ENCODE measurements around the gene ZSWIM6.

ZSWIM6 gene

DNA sequence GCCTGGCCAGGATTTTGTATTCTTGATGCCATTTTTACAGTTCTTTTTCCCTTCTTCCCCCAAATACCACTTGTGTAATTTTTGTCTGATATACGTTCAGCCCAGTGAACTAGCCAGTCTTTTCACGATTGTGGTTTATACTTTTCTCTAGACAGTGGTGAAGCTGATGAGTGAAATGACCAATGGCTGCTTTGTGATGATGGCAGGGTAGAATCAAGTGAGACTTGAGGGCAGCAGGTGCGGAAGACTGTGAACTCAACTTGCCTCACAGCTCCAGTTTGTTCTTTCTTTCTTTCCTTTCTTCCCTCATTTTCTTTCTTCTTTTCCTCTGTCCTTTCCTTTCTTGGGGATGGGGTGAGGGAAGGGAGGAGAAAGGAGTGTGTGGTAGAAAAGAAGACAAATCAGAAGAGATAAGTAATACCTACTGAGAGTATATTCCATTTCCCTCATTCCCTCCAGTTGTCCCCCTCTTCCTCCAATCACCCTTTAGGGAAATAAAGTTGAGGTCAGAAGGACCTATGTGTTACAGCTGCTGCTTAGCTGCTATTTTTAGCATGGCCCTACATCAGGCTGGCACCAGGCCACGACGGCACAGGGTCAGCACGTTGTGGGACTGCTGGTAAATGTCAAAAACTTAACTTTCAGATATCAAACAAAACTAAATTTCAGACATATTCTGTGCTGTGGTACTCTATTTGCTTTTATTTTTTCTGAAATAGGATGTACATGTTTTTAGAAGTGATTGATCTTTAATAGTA lies 12.3 kb downstream of the ZSWIM6 start:
- H3K9me3 ChIP-seq (ENCODE audit: control insufficient read depth, low read length) = no peaks in the 10 kb centered on the region
- no peak overlapping the region for H3K4me3 ChIP-seq (ENCODE audit: insufficient read depth, low read depth, low read length, poor library complexity, severe bottlenecking)
- no peak overlapping the region for H3K27ac ChIP-seq (ENCODE audit: insufficient read depth, low read length, poor library complexity, severe bottlenecking)
- no peaks in the 10 kb centered on the region for H3K27me3 ChIP-seq (replicated peaks; ENCODE audit: control insufficient read depth, insufficient read depth, low read length, poor library complexity, severe bottlenecking)
- no peak for DNase-seq
- no peaks in the 10 kb centered on the region for H3K4me1 ChIP-seq (ENCODE audit: control insufficient read depth, insufficient read depth, low read length, poor library complexity, severe bottlenecking)
- no peaks in the 10 kb centered on the region for H3K36me3 ChIP-seq (ENCODE audit: control insufficient read depth, insufficient read depth, low read length)

DNA sequence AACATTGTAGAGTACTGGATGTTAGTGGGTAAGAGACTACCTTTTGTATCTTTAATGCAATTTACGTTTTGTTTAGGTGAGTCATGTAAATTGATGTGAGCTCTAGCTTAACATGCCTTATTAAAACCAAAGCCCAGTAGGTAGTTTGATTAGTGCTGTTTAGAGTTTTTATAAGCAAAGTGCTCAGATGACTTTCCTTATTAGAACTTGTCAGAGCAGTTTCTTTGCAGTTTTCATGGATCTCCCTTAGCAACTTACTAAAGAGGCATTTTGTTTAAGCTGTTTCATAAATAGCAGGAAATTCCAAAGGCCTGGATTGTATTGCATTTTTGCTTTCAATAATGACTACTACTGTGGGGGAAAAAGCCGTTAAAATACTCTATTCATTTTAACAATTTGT lies 14.5 kb downstream of the ZSWIM6 start:
- Histone ChIP-seq H3K4me3 (ENCODE audit: insufficient read depth, low read depth, low read length, poor library complexity, severe bottlenecking) (no peak overlapping the region), H3K27me3 (replicated peaks; ENCODE audit: control insufficient read depth, insufficient read depth, low read length, poor library complexity, severe bottlenecking) (no peaks in the 10 kb centered on the region), H3K4me1 (ENCODE audit: control insufficient read depth, insufficient read depth, low read length, poor library complexity, severe bottlenecking) (no peaks in the 10 kb centered on the region), H3K27ac (ENCODE audit: insufficient read depth, low read length, poor library complexity, severe bottlenecking) (no peak overlapping the region), H3K36me3 (ENCODE audit: control insufficient read depth, insufficient read depth, low read length) (no peaks in the 10 kb centered on the region), H3K9me3 (ENCODE audit: control insufficient read depth, low read length) (no peaks in the 10 kb centered on the region)
- no peak for DNase-seq

DNA sequence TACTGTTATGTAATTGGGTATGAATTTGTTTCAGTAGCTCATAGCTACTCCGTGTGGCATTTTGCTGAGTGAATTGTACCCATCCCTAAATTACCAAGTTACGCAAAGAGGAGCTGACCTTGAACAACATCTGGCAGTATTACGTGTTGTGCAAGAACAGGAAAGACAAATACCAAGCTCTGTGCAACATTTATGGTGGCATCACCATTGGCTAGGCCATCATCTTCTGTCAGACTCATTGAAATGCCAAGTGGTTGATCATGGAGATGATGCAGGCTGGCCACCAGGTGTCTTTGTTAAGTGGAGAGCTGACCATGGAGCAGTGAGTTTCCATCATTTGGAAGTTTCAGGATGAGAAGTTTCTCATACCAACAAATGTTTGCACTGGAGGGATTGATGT lies 15.0 kb downstream of the ZSWIM6 start:
- Histone ChIP-seq H3K27ac (ENCODE audit: insufficient read depth, low read length, poor library complexity, severe bottlenecking) (no peak overlapping the region), H3K4me3 (ENCODE audit: insufficient read depth, low read depth, low read length, poor library complexity, severe bottlenecking) (no peak overlapping the region), H3K36me3 (ENCODE audit: control insufficient read depth, insufficient read depth, low read length) (no peaks in the 10 kb centered on the region), H3K27me3 (replicated peaks; ENCODE audit: control insufficient read depth, insufficient read depth, low read length, poor library complexity, severe bottlenecking) (no peaks in the 10 kb centered on the region), H3K9me3 (ENCODE audit: control insufficient read depth, low read length) (no peaks in the 10 kb centered on the region), H3K4me1 (ENCODE audit: control insufficient read depth, insufficient read depth, low read length, poor library complexity, severe bottlenecking) (no peaks in the 10 kb centered on the region)
- no peak for DNase-seq

DNA sequence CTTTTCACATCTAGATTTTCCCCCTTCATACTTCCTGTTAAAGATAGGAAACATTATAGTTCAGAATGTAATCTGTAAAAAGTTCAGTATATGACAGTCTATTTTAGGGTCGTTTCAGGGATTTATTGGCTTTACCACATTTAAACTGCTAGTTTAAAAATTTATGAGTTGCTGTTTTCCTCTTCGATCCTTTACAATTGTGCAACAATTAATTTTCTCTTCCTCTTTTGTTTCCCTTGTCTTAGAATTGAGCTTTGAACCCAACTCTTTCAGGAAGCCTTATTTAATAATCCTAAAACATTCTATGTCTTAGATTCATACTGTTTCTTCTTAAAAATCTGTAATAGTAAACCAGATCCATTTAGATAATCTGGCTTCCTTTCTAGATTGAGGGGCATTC lies 16.4 kb downstream of the ZSWIM6 start:
- H3K27ac ChIP-seq (ENCODE audit: insufficient read depth, low read length, poor library complexity, severe bottlenecking) = no peak overlapping the region
- H3K9me3 ChIP-seq (ENCODE audit: control insufficient read depth, low read length) = no peaks in the 10 kb centered on the region
- no peak overlapping the region for H3K4me3 ChIP-seq (ENCODE audit: insufficient read depth, low read depth, low read length, poor library complexity, severe bottlenecking)
- H3K27me3 ChIP-seq (replicated peaks; ENCODE audit: control insufficient read depth, insufficient read depth, low read length, poor library complexity, severe bottlenecking) = no peaks in the 10 kb centered on the region
- no peaks in the 10 kb centered on the region for H3K36me3 ChIP-seq (ENCODE audit: control insufficient read depth, insufficient read depth, low read length)
- no peak for DNase-seq
- no peaks in the 10 kb centered on the region for H3K4me1 ChIP-seq (ENCODE audit: control insufficient read depth, insufficient read depth, low read length, poor library complexity, severe bottlenecking)

DNA sequence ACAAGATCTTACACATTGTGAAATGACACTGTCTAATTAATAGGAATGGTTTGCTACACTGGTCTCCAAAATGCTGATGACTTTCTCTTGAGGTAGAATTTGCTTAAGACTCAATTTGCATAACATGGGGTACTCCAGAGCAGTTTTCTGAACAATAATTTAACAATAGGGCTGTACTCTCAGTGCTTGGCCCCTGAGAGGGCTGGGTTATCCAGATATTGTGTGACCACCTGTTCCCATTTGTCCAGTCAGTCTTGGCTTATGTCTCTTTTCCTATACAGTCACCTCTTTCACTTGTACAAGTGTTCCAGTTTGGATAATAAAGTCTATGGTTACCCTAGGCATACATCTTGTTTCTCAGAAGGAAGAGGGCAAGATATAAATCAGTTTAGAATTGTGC lies 17.9 kb downstream of the ZSWIM6 start:
- Histone ChIP-seq H3K4me3 (ENCODE audit: insufficient read depth, low read depth, low read length, poor library complexity, severe bottlenecking) (no peak overlapping the region), H3K27me3 (replicated peaks; ENCODE audit: control insufficient read depth, insufficient read depth, low read length, poor library complexity, severe bottlenecking) (no peaks in the 10 kb centered on the region), H3K36me3 (ENCODE audit: control insufficient read depth, insufficient read depth, low read length) (no peaks in the 10 kb centered on the region), H3K4me1 (ENCODE audit: control insufficient read depth, insufficient read depth, low read length, poor library complexity, severe bottlenecking) (no peaks in the 10 kb centered on the region), H3K9me3 (ENCODE audit: control insufficient read depth, low read length) (no peaks in the 10 kb centered on the region), H3K27ac (ENCODE audit: insufficient read depth, low read length, poor library complexity, severe bottlenecking) (no peak overlapping the region)
- no peak for DNase-seq

DNA sequence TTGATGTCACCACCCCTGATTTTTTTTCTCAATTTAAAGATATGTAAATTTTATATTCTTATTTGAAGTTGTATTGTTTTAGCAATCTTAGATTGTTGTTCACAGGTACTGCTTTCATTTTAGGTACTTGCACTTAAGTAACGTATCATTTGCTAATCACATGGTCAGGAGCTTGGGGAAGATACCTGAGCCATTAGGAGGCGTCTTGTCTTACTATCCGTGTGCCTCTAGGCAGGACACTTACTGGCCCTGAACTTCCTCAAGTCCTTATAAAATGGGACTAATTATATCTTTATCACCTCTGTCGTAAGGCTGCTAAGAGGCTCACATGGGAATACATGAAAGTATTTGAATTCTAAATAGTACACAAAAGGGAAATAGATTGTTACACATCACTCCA lies 18.5 kb downstream of the ZSWIM6 start:
- H3K9me3 ChIP-seq (ENCODE audit: control insufficient read depth, low read length) = no peaks in the 10 kb centered on the region
- no peaks in the 10 kb centered on the region for H3K4me1 ChIP-seq (ENCODE audit: control insufficient read depth, insufficient read depth, low read length, poor library complexity, severe bottlenecking)
- no peaks in the 10 kb centered on the region for H3K27me3 ChIP-seq (replicated peaks; ENCODE audit: control insufficient read depth, insufficient read depth, low read length, poor library complexity, severe bottlenecking)
- no peak for DNase-seq
- no peak overlapping the region for H3K4me3 ChIP-seq (ENCODE audit: insufficient read depth, low read depth, low read length, poor library complexity, severe bottlenecking)
- no peak overlapping the region for H3K27ac ChIP-seq (ENCODE audit: insufficient read depth, low read length, poor library complexity, severe bottlenecking)
- H3K36me3 ChIP-seq (ENCODE audit: control insufficient read depth, insufficient read depth, low read length) = no peaks in the 10 kb centered on the region

DNA sequence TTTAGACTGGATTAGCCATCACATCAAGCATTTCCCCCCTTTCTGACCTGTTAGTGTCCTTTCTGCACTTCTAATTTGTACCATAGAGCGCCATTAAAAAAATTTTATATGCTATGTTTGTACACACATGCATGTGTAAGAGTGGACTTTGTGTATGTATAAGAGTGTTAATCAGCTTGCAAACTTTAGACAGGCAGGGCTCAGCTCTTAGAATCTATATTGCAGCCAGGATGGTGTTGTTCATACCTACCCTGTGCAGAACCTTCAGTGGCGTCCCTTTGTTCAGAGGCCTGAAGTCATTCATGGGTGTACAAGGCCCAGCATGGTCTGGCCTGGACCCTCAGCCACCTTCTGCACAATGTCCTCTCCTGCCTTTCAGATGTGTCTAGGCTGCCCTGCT lies 19.7 kb downstream of the ZSWIM6 start:
- Histone ChIP-seq H3K4me1 (ENCODE audit: control insufficient read depth, insufficient read depth, low read length, poor library complexity, severe bottlenecking) (no peaks in the 10 kb centered on the region), H3K9me3 (ENCODE audit: control insufficient read depth, low read length) (no peaks in the 10 kb centered on the region), H3K27ac (ENCODE audit: insufficient read depth, low read length, poor library complexity, severe bottlenecking) (no peak overlapping the region), H3K36me3 (ENCODE audit: control insufficient read depth, insufficient read depth, low read length) (no peaks in the 10 kb centered on the region), H3K4me3 (ENCODE audit: insufficient read depth, low read depth, low read length, poor library complexity, severe bottlenecking) (no peak overlapping the region), H3K27me3 (replicated peaks; ENCODE audit: control insufficient read depth, insufficient read depth, low read length, poor library complexity, severe bottlenecking) (no peaks in the 10 kb centered on the region)
- DNase-seq = no peak

DNA sequence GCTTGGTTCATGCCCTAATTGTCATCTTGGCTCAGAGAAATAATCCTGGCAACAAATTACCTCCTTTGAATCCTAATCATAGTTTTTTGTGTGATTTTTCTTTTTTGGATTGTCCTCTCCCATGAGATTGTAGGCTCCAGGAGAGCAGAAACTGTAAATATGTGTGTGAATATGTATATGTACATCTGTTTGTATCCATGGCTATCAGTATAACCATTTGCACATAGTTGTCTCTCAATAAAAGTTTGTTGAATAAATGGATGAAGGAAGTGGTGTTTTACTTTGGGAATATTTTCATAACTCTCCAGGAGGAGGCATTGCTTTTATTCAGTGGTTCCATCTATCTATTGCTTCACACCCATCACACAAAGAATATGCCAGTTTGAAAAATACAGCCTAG lies 20.1 kb downstream of the ZSWIM6 start:
- no peak overlapping the region for H3K27ac ChIP-seq (ENCODE audit: insufficient read depth, low read length, poor library complexity, severe bottlenecking)
- no peaks in the 10 kb centered on the region for H3K36me3 ChIP-seq (ENCODE audit: control insufficient read depth, insufficient read depth, low read length)
- H3K4me3 ChIP-seq (ENCODE audit: insufficient read depth, low read depth, low read length, poor library complexity, severe bottlenecking) = no peak overlapping the region
- H3K9me3 ChIP-seq (ENCODE audit: control insufficient read depth, low read length) = no peaks in the 10 kb centered on the region
- H3K4me1 ChIP-seq (ENCODE audit: control insufficient read depth, insufficient read depth, low read length, poor library complexity, severe bottlenecking) = no peaks in the 10 kb centered on the region
- DNase-seq = no peak
- no peaks in the 10 kb centered on the region for H3K27me3 ChIP-seq (replicated peaks; ENCODE audit: control insufficient read depth, insufficient read depth, low read length, poor library complexity, severe bottlenecking)

DNA sequence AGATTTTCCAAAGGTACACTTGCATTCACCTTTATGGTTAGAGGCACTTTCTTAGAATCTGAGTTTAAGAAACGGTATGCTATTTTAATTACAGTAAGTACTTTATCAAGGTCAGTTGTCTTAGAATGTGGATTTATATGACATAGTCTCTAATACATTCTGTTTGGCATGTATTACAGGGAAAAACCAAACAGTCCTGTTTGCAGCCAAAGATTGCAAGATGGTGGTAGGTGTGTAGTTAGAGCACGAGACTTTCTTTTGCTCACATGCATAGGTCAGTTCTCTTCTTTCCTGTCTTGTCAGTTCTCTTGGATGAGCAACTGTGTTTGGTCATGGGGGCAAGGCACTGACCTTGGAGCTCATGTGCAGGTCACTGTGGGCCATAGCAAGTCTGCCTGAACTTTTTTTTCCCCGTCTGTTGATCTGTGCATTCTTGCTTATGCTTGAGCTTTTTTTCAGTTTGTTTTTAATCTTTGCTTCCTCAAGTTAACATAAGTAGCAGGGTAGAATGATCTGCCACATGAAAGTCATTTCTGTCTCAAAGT lies 20.6 kb downstream of the ZSWIM6 start:
- DNase-seq = no peak
- no peak overlapping the region for H3K27ac ChIP-seq (ENCODE audit: insufficient read depth, low read length, poor library complexity, severe bottlenecking)

DNA sequence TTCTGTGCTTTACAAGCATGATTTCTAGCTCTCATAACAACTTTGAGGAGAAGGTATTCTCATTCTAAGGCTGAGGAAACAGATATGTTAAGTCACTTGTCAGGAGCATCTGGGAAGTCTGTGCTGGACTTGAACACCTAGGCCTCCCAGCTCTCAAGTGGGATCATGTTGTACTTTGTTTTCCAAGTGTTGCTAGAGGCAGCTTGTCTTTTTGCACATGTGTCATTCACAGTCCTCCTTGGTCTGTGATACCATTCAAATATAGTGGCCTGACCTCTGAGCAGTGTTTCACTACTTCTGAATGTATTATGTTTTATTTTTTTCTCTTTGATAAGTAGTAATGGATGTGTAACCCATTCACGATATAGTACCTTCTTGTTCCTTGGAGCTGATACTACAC lies 21.2 kb downstream of the ZSWIM6 start:
- Histone ChIP-seq H3K4me1 (ENCODE audit: control insufficient read depth, insufficient read depth, low read length, poor library complexity, severe bottlenecking) (no peaks in the 10 kb centered on the region), H3K9me3 (ENCODE audit: control insufficient read depth, low read length) (no peaks in the 10 kb centered on the region), H3K27me3 (replicated peaks; ENCODE audit: control insufficient read depth, insufficient read depth, low read length, poor library complexity, severe bottlenecking) (no peaks in the 10 kb centered on the region), H3K4me3 (ENCODE audit: insufficient read depth, low read depth, low read length, poor library complexity, severe bottlenecking) (no peak overlapping the region), H3K27ac (ENCODE audit: insufficient read depth, low read length, poor library complexity, severe bottlenecking) (no peak overlapping the region), H3K36me3 (ENCODE audit: control insufficient read depth, insufficient read depth, low read length) (no peaks in the 10 kb centered on the region)
- no peak for DNase-seq

More for the DNA sequence above, 20.6 kb downstream of the ZSWIM6 start:
- no peaks in the 10 kb centered on the region for H3K9me3 ChIP-seq (ENCODE audit: control insufficient read depth, low read length)
- no peaks in the 10 kb centered on the region for H3K36me3 ChIP-seq (ENCODE audit: control insufficient read depth, insufficient read depth, low read length)
- H3K4me1 ChIP-seq (ENCODE audit: control insufficient read depth, insufficient read depth, low read length, poor library complexity, severe bottlenecking) = no peaks in the 10 kb centered on the region
- no peak overlapping the region for H3K4me3 ChIP-seq (ENCODE audit: insufficient read depth, low read depth, low read length, poor library complexity, severe bottlenecking)
- H3K27me3 ChIP-seq (replicated peaks; ENCODE audit: control insufficient read depth, insufficient read depth, low read length, poor library complexity, severe bottlenecking) = no peaks in the 10 kb centered on the region
